GM12891 (cell line): ENCODE measurements around the gene LPIN2.

Source experiments
- DNase-seq: peaks from one replicate; pipeline ENCODE4 v3.0.0; 2011; ENCODE audit warnings: low spot score; ENCODE audit not compliant: insufficient read length
- FAIRE-seq: peaks from 2 replicates; lab custom pipeline; 2011; peaks lifted over from hg19 to GRCh38; lab: Jason Lieb, UNC
- PAX5 ChIP-seq: IDR thresholded peaks from 2 replicates; pipeline ENCODE4 v1.6.1; 2011; ENCODE audit warnings: low read length, moderate library complexity, mild to moderate bottlenecking; ENCODE audit not compliant: insufficient read depth, severe bottlenecking
- POLR2A ChIP-seq: IDR thresholded peaks from 2 replicates; pipeline ENCODE4 v1.6.1; 2011; ENCODE audit warnings: low read depth, low read length, control low read depth
- POLR2AphosphoS5 ChIP-seq: IDR thresholded peaks from 2 replicates; pipeline ENCODE4 v1.6.1; 2011; ENCODE audit warnings: low read depth, low read length, control low read depth
- POU2F2 ChIP-seq: IDR thresholded peaks from 2 replicates; pipeline ENCODE4 v1.6.1; 2011; ENCODE audit warnings: low read depth, mild to moderate bottlenecking, control low read depth, low read length, moderate library complexity
- SPI1 ChIP-seq: IDR thresholded peaks from 2 replicates; pipeline ENCODE4 v1.6.1; 2011; ENCODE audit warnings: low read depth, low read length, control low read depth
- TAF1 ChIP-seq: IDR thresholded peaks from 2 replicates; pipeline ENCODE4 v1.6.1; 2011; ENCODE audit warnings: low read depth, low read length, control low read depth

The LPIN2 gene

DNA sequence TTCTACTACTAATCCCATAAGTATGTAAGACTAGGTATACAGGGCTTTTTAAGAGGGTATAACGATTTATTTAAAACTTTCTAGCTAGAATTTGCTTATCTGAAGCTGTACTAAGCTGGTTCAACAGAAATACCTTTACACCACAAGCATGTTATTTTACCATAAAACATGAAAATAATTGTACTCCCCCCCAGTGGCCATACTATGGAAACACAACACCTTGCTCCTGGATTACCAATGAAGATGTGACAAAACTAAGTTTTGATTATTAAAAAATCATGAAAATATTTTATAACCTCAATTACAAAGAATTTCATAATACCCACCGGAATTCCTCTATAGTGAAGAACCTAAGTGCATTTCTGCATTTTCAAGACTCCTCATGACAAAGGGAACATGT, 27.3 kb downstream of the LPIN2 start:
- TF ChIP-seq TAF1 (no peak), POLR2A (no peak), PAX5 (no peak)
- no peak for DNase-seq
- no peak for FAIRE-seq

DNA sequence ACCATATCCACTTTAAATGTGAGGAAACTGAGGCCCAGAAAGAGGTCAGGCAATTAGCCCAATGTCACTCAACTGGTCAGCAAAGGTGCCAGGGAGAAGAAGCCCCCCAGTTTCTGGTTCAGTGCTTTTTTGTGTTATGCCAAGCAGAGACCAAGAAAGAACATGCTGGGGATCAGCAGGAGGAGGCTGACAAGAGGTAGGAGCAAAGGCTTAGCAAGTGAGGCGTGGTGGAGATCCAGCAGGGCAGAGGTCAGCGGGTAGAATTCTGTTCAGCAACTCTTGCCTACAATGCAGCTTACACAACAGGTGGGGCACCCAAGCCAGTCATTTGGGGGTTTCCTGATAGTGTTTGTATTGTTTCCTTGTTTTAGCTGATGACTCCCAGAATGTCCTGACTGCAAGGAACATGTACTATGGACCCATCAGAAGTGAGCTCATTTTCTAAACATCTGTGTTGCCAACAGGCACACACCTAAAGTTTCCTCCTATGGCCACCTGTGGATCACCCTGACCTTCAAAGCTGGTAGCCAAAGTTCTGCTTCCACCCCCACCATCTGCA, 28.2 kb downstream of the LPIN2 start:
- TF ChIP-seq SPI1 (no peak), PAX5 (no peak), POLR2AphosphoS5 (no peak), POU2F2 (no peak), POLR2A (no peak), TAF1 (no peak)
- FAIRE-seq: no peak
- DNase-seq: no peak

DNA sequence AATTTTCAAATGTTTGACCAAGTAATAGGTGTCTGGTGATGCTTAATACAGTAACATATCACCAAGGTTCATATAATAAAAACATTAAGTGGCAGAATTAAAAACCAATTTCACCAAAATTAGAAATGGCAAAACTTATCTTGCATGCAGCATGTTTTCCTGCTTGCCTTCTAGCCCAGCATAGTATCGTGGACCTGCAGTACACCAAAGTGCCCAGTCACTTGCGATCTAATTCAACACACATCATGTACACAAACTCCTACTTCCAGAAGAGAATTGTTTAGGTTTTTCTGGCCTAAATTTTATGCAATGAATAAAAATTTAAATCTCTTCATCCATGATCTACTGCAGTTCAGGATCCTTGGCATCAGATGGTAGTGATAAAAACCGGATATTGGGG, 28.9 kb downstream of the LPIN2 start:
- TF ChIP-seq POLR2A (no peak), SPI1 (no peak), PAX5 (no peak), POU2F2 (no peak), TAF1 (no peak), POLR2AphosphoS5 (no peak)
- FAIRE-seq: no peak
- DNase-seq: no peak

DNA sequence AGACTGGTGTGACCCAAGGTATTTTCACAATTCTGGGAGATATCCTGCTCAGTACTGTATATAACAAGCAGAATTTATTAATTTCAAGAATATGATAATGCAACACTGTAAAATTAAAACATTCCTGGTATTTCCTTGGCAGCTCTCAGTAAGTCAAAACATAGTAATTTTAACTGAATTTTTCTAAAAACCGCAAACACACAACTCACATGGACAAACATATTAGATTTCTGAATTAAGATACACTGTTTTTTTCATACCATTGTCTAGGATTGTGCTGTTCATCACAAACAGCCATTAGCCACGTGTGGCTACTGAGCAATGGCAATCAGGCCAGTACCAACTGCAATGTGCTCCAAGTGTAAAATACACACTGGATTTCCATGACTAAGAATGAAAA, 29.6 kb downstream of the LPIN2 start:
- TF ChIP-seq TAF1 (no peak), POLR2AphosphoS5 (no peak), PAX5 (no peak), POU2F2 (no peak), POLR2A (no peak), SPI1 (no peak)
- FAIRE-seq: no peak
- DNase-seq: no peak

DNA sequence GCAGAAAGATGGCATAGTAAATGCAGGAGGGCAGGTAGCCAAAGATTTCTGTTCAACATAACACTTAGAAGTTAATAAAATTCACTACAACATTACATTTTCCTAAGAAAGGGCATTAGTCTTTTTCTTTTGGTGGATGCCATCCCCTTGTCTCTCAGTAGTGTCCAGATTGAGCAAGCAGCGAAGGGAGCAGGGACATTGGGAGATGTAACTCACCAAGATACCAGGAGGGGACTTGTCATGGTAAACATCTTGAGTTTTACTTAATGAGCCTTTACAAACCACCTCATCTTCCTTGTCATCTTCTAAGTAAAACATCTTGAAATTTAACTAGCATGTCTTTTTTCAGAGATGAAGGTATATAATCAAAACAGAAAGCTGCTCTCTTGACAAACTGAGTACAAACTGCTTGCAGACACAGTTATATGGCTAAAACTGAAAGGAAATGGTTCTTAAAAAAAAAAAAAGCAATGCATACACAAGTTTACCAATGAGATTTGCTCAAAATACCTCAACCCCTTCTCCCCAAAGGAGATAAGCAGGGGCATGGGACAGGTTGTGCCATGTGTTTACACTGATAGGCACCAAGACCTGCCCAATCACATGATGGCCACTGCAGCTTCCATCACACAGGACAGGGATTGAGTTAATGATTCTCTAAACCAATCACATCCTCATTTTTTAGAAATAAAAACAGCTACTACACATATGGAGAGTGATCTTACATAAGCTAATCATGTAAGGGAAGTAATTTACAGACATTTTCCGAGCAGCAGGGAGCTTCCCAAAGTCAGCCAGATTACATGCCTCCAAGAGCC, 30.3 kb downstream of the LPIN2 start:
- no peak for DNase-seq
- TF ChIP-seq SPI1 (no peak), POLR2AphosphoS5 (no peak), POU2F2 (no peak), PAX5 (no peak), TAF1 (no peak), POLR2A (no peak)
- no peak for FAIRE-seq

DNA sequence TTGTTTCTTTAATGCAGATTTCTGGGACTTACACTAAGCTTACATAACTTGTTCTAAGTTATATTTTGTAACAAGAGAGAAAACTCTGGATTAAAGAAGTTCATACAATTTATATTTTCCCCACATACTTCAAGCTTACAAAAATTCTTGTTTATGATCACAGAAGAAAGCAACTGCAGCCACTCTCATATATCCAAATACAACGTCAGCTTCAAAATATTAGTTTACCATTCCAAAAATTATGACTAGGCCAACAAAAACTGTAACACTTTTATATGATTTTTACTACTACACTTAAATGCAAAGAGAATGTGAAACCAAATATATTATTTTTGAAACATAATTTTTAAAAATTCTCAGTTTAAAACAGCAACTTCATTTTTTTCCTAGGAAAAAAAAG, 30.9 kb downstream of the LPIN2 start:
- no peak for FAIRE-seq
- no peak for DNase-seq
- TF ChIP-seq POU2F2 (no peak), TAF1 (no peak), POLR2A (no peak), POLR2AphosphoS5 (no peak), PAX5 (no peak), SPI1 (no peak)

DNA sequence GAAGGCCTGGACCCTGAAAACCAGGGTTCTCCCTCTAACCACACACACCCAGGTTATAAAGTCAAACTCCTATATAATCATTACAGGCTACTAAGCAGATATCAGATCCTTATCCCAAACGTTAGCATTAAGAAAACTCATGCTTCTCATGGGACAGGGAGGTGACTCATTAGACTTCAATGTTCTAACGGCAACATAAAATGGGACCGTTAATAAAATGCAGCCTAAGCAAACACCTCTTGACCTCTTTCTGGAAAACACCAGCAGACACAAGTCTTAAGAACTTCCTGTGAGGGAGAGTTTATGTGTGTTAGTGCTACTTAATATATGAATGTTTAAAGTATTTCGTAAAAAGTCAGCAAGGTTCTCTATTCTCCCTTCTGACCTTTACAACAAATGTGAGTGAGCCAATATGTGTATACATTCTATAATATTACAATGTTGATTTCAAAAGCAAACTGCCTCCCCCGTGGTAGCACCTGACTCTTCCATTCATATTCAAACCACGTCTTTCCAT, 31.7 kb downstream of the LPIN2 start:
- DNase-seq (no peak), FAIRE-seq (no peak)
- TF ChIP-seq POLR2A (0 out of 2 replicates have a peak, but pooled peaks have one; percentile 25), POLR2AphosphoS5 (no peak)

DNA sequence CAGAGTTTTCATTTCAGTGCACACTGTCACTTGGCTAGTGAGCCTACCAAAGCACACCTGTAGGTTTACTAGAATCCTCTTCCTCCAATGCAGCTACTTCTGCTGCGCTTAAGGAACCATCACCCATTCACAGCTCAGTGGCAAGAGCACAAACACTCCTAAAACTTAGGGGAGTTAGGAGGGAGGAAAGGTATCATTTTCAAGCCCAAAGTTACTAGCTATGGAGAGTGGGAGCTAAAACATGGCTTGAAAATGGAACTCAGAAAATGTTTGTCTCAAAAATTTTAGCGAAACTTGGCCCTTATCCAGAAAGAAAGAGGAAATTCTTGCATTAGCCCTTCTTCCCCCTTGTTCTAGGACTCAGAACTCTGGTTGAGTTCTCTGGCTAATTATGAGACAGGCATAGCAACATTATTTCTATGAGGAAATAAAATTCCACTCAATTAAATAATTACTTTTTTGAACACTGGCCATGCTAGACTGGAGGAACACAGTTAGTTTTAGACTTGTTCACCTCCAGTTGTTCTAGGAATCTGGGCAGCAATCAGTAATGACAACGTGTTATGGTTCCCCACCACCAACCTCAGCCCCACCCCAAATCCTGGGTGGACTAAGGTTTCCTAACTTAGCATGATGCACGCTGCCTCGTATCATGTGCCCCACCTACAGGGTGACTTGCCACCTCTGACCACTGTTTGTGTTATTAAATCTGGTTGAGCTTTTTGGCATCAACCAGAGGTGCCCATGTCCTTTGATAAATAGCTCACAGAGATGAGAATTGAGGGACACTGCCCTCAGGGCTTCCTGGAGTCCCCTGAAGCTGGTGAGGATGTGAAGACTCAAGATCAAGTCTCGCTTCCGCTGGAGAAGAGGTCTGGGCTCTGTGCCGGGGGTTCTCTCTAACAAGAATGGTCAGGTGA, 32.8 kb downstream of the LPIN2 start:
- TF ChIP-seq TAF1 (no peak), POLR2A (no peak), POLR2AphosphoS5 (no peak), SPI1 (no peak), POU2F2 (no peak), PAX5 (no peak)
- FAIRE-seq: no peak

DNA sequence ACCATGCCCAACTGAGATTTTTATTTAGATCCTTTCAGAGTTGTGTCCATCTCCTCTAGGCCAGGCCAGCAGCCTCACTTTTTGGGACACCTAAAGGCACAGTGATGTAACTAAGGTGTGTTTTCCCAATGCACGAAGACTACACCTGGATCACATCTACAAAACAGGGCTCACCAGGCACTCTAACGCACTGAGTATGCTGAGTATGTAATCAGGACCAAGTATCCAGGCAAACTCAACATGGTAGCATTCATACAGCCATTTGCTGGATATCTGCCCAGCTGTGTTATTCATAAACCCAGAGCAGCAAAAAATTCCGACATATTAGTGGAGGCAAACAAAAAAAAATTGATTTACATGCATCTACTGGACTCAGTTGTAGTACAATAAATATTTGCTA, 33.8 kb downstream of the LPIN2 start:
- no peak for DNase-seq
- TF ChIP-seq POLR2AphosphoS5: no peak
- FAIRE-seq: peak; percentile 13

More for the DNA sequence above, 32.8 kb downstream of the LPIN2 start:
- DNase-seq: no peak
